GM06990 (cell line): ENCODE measurements around the gene PTPRN2.

Experiments
- DNase-seq: peaks from one replicate; pipeline ENCODE4 v3.0.0-alpha.2; 2011; ENCODE audit not compliant: insufficient read length; ENCODE audit errors: extremely low read depth
- H3K27me3 ChIP-seq: replicated peaks from 2 replicates; pipeline ENCODE4 v1.6.0; 2011; ENCODE audit warnings: low read length; ENCODE audit not compliant: control insufficient read depth, insufficient read depth
- H3K36me3 ChIP-seq: 2 replicates; pipeline ENCODE4 v1.5.1; 2011; ENCODE audit warnings: low read length; ENCODE audit not compliant: control insufficient read depth, insufficient read depth
- H3K4me3 ChIP-seq: replicated peaks from 2 replicates; pipeline ENCODE4 v1.5.1; 2011; ENCODE audit warnings: low read depth, mild to moderate bottlenecking, control low read depth, low read length
- TF ChIP-seq, protein P1 (sequence below): IDR thresholded peaks from 2 replicates; pipeline ENCODE4 v1.5.1; 2011; ENCODE audit warnings: low read length, control low read depth, mild to moderate bottlenecking, inconsistent platforms; ENCODE audit not compliant: insufficient read depth, poor library complexity, severe bottlenecking

Gene PTPRN2

DNA sequence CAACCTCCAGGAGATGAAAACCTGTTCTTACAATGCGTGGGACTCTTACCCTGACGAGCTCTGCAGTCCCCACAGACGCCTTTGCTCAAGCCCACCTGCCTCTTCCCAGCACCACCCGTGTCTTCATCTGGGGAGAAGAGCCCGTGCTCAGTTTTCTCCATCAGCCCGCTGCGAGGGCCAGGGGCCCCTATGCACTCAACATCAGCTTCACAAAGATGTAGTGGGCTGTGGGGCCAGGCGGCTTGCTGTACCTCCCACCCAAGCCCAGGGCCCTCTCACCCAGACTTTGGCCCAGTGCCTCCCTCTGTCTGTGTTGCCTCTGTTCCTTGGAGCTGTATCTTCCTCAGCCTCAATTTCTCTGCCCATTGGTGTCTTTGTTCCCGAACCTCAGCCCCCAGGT is 814.3 kb downstream of the PTPRN2 start:
- no peak overlapping the region for H3K4me3 ChIP-seq
- DNase-seq = no peak
- TF ChIP-seq, protein P1, sequence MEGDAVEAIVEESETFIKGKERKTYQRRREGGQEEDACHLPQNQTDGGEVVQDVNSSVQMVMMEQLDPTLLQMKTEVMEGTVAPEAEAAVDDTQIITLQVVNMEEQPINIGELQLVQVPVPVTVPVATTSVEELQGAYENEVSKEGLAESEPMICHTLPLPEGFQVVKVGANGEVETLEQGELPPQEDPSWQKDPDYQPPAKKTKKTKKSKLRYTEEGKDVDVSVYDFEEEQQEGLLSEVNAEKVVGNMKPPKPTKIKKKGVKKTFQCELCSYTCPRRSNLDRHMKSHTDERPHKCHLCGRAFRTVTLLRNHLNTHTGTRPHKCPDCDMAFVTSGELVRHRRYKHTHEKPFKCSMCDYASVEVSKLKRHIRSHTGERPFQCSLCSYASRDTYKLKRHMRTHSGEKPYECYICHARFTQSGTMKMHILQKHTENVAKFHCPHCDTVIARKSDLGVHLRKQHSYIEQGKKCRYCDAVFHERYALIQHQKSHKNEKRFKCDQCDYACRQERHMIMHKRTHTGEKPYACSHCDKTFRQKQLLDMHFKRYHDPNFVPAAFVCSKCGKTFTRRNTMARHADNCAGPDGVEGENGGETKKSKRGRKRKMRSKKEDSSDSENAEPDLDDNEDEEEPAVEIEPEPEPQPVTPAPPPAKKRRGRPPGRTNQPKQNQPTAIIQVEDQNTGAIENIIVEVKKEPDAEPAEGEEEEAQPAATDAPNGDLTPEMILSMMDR = no peak
- H3K36me3 ChIP-seq = no peaks in the 10 kb centered on the region
- H3K27me3 ChIP-seq = no peaks in the 10 kb centered on the region

DNA sequence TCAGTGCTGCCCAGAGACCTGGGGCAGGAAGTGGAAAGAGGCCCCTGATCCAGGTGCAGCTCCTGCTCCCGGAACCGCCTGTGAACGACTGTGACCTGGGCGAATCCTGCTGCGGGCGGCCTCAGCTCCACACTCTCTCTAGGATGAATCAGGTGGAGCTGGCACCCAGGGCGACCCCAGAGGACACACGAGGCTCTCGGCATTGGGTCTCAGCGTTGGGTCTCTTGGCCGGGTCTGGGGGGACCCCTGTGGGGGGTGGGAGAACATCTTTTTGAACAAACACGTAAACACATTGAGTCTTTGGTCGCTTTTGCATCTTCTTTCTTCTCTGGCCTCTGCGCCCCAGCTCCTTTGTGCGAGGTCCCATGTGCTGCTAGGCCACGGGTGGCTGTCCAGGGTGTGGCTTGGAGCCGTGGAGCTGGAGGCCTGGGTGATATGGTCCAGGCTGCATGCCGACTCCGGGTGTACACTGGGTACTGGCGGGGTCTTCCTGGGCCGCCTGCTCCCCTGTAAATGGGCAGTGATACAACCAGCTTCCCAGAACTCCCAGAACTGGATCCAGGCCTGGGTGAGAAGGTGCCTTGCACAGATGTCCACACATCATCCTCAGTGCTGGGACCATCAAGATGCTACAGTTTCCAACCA is 815.0 kb downstream of the PTPRN2 start:
- no peaks in the 10 kb centered on the region for H3K27me3 ChIP-seq
- TF ChIP-seq, protein P1 = no peak

DNA sequence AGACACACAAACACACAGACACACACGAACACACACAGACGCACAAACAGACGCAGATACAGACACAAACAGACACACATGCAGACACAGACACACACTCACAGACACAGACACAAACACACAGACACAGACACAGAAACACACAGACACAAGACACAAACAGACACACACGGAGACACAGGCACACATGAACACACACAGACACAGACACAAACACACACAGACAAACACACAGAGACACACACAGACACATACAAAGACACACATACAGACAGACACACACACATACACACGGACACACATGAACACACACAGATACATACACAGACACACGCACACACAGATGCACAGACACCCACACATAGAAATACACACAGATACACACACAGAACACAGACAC is 815.9 kb downstream of the PTPRN2 start:
- no peak for DNase-seq
- Histone ChIP-seq H3K4me3 (no peak overlapping the region), H3K27me3 (no peaks in the 10 kb centered on the region), H3K36me3 (no peaks in the 10 kb centered on the region)
- TF ChIP-seq, protein P1 = no peak

More for the DNA sequence above, 815.0 kb downstream of the PTPRN2 start:
- no peak for DNase-seq
- Histone ChIP-seq H3K36me3 (no peaks in the 10 kb centered on the region), H3K4me3 (no peak overlapping the region)

DNA sequence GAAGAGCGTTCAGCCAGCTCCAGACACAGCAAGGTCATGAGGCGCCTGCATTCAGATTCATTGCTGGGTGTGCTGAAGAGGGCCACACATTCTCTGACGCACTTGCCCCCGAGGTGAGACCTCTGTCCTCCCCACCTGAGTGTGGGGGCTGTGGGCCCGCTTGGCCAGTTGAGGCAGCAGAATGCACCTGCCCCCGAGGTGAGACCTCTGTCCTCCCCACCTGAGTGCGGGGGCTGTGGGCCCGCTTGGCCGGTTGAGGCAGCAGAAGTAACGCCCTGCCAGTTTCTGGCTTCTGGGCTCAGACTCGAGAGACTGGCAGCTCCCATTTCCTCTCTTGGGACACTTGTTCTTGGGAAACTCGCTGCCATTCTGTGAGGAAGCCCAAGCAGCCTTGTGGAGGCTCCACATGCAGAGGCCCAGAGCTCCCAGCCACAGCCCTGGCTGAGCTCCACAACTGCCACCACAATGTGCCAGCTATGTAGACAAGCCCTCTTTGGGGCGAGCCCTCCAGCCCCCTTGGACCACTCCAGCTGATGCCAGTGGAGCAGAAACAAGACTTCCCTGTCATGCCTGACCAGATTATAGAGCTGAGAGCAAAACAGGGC is 816.8 kb downstream of the PTPRN2 start:
- no peaks in the 10 kb centered on the region for H3K36me3 ChIP-seq
- no peak for DNase-seq
- H3K4me3 ChIP-seq = no peak overlapping the region
- H3K27me3 ChIP-seq = no peaks in the 10 kb centered on the region
- TF ChIP-seq, protein P1 = no peak

DNA sequence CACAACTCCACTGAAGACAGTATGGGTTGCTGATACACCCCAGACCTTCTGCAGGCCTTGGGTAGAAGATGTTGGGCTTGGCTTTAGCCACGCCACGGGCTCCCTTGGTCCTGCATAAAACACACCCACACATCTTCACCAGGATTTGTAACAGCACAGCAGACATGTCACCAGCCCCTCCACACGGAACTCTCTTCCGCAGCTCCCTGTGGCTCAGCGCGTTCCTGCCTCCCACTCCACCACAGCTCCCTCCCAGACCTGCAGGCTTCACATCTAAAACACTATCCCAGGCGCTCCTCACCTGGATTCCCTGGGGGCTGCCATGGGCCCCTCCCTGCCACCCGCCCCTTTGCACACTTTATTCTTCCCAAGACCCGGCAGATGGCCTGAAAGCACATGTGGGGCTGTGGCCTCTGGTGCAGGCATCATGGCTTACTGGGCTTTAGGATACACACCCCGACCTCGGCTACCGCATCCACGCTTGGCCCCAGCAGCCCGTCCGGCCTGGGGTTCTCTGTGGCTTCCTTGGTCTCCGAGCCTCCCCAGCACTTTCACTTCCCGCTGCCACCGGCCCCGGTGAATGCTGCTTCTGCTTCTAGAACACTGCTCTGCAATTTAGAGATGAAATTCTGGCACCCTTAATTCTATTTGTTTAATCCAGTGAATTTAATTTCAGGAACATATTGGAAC is 818.0 kb downstream of the PTPRN2 start:
- H3K27me3 ChIP-seq = no peaks in the 10 kb centered on the region
- DNase-seq = no peak
- TF ChIP-seq, protein P1 = no peak
- no peaks in the 10 kb centered on the region for H3K36me3 ChIP-seq
- H3K4me3 ChIP-seq = no peak overlapping the region
